HG03175 (cell line): Measurements from ENCODE around the gene MSMO1.
A peak's percentile ranks its signal among the peaks of the same experiment; 100 is the strongest.

Experiments
- ATAC-seq: cut with Tn5 transposase; IDR thresholded peaks from one replicate; pipeline ENCODE4 v1.9.1; 2021; ENCODE audit warnings: mild to moderate bottlenecking, moderate library complexity; ENCODE audit not compliant: unreplicated experiment

Gene MSMO1

GRCh38 chr4:165359506-165359905, 32.0 kb downstream of the MSMO1 start:
- ATAC-seq: peak; percentile 47

GRCh38 chr4:165360041-165360695, 32.7 kb downstream of the MSMO1 start:
- ATAC-seq: no peak

GRCh38 chr4:165360985-165361670, 33.7 kb downstream of the MSMO1 start:
- ATAC-seq: no peak

GRCh38 chr4:165361810-165362209, 34.3 kb downstream of the MSMO1 start:
- no peak for ATAC-seq

- ATAC-seq: no peak
Observed at GRCh38 chr4:165364452-165365080, 37.1 kb downstream of the MSMO1 start.

GRCh38 chr4:165367040-165367439, 39.6 kb downstream of the MSMO1 start:
- ATAC-seq: no peak

- ATAC-seq: no peak
Observed at GRCh38 chr4:165368114-165368513, 40.6 kb downstream of the MSMO1 start.

GRCh38 chr4:165368567-165368966, 41.1 kb downstream of the MSMO1 start:
- no peak for ATAC-seq

- no peak for ATAC-seq
Observed at GRCh38 chr4:165369522-165369921, 42.1 kb downstream of the MSMO1 start.

GRCh38 chr4:165370530-165370929, 43.1 kb downstream of the MSMO1 start:
- ATAC-seq: no peak

- no peak for ATAC-seq
Observed at GRCh38 chr4:165375465-165375864, 48.0 kb downstream of the MSMO1 start.

GRCh38 chr4:165378398-165378744, 50.9 kb downstream of the MSMO1 start:
- no peak for ATAC-seq

GRCh38 chr4:165378745-165379677, 51.5 kb downstream of the MSMO1 start, which contains the start of gene CPE:
Gene CPE, plus strand, starts transcription at chr4:165379008. Its CDS starts 214 bp downstream, at chr4:165379222.
- peak; percentile 95 for ATAC-seq

GRCh38 chr4:165379678-165380064, 52.2 kb downstream of the MSMO1 start:
- ATAC-seq: no peak

GRCh38 chr4:165380805-165381204, 53.3 kb downstream of the MSMO1 start:
- ATAC-seq: no peak

GRCh38 chr4:165381821-165382373, 54.4 kb downstream of the MSMO1 start:
- ATAC-seq: no peak

- ATAC-seq: no peak
Observed at GRCh38 chr4:165382640-165383039, 55.2 kb downstream of the MSMO1 start.

- no peak for ATAC-seq
Observed at GRCh38 chr4:165383591-165384073, 56.2 kb downstream of the MSMO1 start.

- no peak for ATAC-seq
Observed at GRCh38 chr4:165384186-165384585, 56.7 kb downstream of the MSMO1 start.

GRCh38 chr4:165384598-165384997, 57.1 kb downstream of the MSMO1 start:
- ATAC-seq: no peak

- no peak for ATAC-seq
Observed at GRCh38 chr4:165385126-165385525, 57.7 kb downstream of the MSMO1 start.
